Measurements from ENCODE around the gene HEATR5A. TPM values are rescaled to one million over a fixed set of nuclear protein-coding genes. Genes with fewer than 3 reads are reported as not detected.

Gene HEATR5A
- total RNA-seq, 1 donor from 2014 or later, result 56.2 TPM

GRCh38 chr14:31435276-31435675, 14.9 kb upstream of the HEATR5A start:
- DNase-seq (ENCODE audit: extremely low spot score, unreplicated experiment), result no peak
- H3K4me1 Mint-ChIP-seq (ENCODE audit: unreplicated experiment), result no peaks in the 10 kb centered on the region
- no peak for TF ChIP-seq CTCF (IDR thresholded peaks at IDR 0.05)
- H3K36me3 Mint-ChIP-seq (ENCODE audit: unreplicated experiment), result peaks cover 6% of the 10 kb centered on the region
- H3K27ac Mint-ChIP-seq (ENCODE audit: unreplicated experiment), result no peak overlapping the region
- H3K4me3 Mint-ChIP-seq (ENCODE audit: unreplicated experiment), result no peak overlapping the region
- H3K9me3 Mint-ChIP-seq (ENCODE audit: unreplicated experiment), result peaks cover 13% of the 10 kb centered on the region
- H3K27me3 Mint-ChIP-seq (ENCODE audit: unreplicated experiment), result no peaks in the 10 kb centered on the region

- Mint-ChIP-seq H3K4me1 (ENCODE audit: unreplicated experiment) (no peaks in the 10 kb centered on the region), H3K4me3 (ENCODE audit: unreplicated experiment) (no peak overlapping the region), H3K36me3 (ENCODE audit: unreplicated experiment) (peaks cover 6% of the 10 kb centered on the region), H3K27ac (ENCODE audit: unreplicated experiment) (no peak overlapping the region), H3K9me3 (ENCODE audit: unreplicated experiment) (peaks cover 13% of the 10 kb centered on the region), H3K27me3 (ENCODE audit: unreplicated experiment) (no peaks in the 10 kb centered on the region)
- TF ChIP-seq CTCF (IDR thresholded peaks at IDR 0.05), result no peak
- no peak for DNase-seq (ENCODE audit: extremely low spot score, unreplicated experiment)
These were observed 10.4 kb upstream of the HEATR5A start for GRCh38 chr14:31430634-31431264.

GRCh38 chr14:31429791-31430190, 9.4 kb upstream of the HEATR5A start:
- H3K4me3 Mint-ChIP-seq (ENCODE audit: unreplicated experiment), result no peak overlapping the region
- peaks cover 13% of the 10 kb centered on the region for H3K9me3 Mint-ChIP-seq (ENCODE audit: unreplicated experiment)
- no peaks in the 10 kb centered on the region for H3K27me3 Mint-ChIP-seq (ENCODE audit: unreplicated experiment)
- H3K4me1 Mint-ChIP-seq (ENCODE audit: unreplicated experiment), result no peaks in the 10 kb centered on the region
- H3K36me3 Mint-ChIP-seq (ENCODE audit: unreplicated experiment), result peaks cover 6% of the 10 kb centered on the region
- no peak overlapping the region for H3K27ac Mint-ChIP-seq (ENCODE audit: unreplicated experiment)
- no peak for DNase-seq (ENCODE audit: extremely low spot score, unreplicated experiment)
- TF ChIP-seq CTCF (IDR thresholded peaks at IDR 0.05), result no peak

- Mint-ChIP-seq H3K27ac (ENCODE audit: unreplicated experiment) (no peak overlapping the region), H3K27me3 (ENCODE audit: unreplicated experiment) (no peaks in the 10 kb centered on the region), H3K9me3 (ENCODE audit: unreplicated experiment) (peaks cover 13% of the 10 kb centered on the region), H3K36me3 (ENCODE audit: unreplicated experiment) (peaks cover 6% of the 10 kb centered on the region), H3K4me3 (ENCODE audit: unreplicated experiment) (no peak overlapping the region), H3K4me1 (ENCODE audit: unreplicated experiment) (no peaks in the 10 kb centered on the region)
- no peak for DNase-seq (ENCODE audit: extremely low spot score, unreplicated experiment)
- no peak for TF ChIP-seq CTCF (IDR thresholded peaks at IDR 0.05)
These were observed 7.7 kb upstream of the HEATR5A start for GRCh38 chr14:31428011-31428410.

GRCh38 chr14:31426663-31427062, 6.3 kb upstream of the HEATR5A start:
- H3K4me3 Mint-ChIP-seq (ENCODE audit: unreplicated experiment), result no peak overlapping the region
- H3K27me3 Mint-ChIP-seq (ENCODE audit: unreplicated experiment), result no peaks in the 10 kb centered on the region
- peaks cover 3% of the 10 kb centered on the region for H3K36me3 Mint-ChIP-seq (ENCODE audit: unreplicated experiment)
- H3K9me3 Mint-ChIP-seq (ENCODE audit: unreplicated experiment), result peaks cover 5% of the 10 kb centered on the region
- no peak for DNase-seq (ENCODE audit: extremely low spot score, unreplicated experiment)
- H3K27ac Mint-ChIP-seq (ENCODE audit: unreplicated experiment), result no peak overlapping the region
- H3K4me1 Mint-ChIP-seq (ENCODE audit: unreplicated experiment), result no peaks in the 10 kb centered on the region
- no peak for TF ChIP-seq CTCF (IDR thresholded peaks at IDR 0.05)

All from osteocyte (in vitro differentiated cells).